ENCODE data around the gene GFI1.

The GFI1 gene

DNA sequence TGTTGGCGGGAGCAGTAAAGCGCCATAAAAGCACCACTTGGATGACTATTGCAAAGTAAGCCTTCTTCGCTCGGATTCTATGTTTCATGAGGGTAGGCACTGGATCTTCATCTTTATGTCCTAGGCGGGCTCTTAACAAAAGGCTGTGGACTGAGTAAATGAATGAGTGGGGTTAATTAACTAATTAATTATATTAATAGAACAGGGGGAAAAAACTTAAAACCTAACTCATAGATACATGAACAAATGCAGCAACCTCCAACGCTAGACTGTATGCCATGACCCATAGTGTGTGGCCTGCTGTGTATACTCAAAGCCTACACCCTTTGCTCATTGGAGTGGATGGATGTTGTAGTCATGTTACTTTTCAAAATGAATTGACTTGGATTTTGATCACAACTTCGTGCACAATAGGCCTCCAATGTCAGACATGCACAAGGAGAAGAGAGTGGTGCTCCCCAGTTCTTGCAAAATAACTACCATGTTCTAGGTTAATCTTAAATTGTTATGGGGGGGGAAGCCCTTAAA is 417 bp upstream of the GFI1 start:
- DNase-seq = no peak

DNA sequence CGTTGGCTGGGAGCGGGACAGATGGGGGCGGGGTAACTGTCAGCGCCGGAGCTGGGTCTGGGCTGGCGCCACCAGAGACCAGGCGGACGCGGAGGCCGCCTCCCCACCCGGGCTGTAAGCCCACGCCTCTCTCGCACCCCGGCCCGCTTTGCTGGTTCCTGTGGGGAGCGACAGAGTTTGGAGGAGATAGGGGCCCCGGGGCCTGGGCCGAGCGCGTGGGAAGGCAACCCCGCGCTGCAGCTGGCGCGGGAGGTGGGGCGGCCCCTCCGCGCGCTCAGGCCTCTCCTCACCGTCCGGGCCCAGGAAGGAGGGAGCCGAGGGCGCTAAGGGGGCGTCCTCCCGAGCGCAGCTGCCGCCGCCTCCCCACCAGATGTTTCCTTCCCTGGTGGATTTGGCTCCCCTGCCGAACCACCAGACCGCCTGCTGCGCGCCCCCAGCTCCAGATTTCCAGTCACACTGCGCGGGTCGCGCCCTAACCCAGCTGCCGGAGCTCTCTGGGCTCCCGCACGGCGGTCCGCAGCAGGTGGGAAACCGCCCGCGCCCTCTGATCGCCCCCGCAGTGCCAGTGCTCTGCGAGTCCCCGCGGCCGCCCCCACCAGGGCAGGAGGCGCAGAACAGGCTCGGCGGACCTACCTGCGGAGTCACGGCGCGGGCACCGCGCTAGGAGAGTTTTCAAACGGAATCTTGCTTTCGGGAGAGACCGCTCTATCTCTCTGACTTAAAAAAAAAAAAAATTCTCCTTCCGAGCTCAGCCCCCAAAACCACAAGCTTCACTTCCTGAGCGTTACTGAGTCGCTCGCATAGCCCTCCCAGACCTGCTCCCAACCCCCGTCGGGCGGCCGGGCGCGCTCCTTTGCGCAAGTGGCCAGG is 1.1 kb downstream of the GFI1 start:
- DNase-seq = peak; percentile 35

- DNase-seq = peak; percentile 30
These were observed 2.0 kb downstream of the GFI1 start for GRCh38 chr1:92484472-92485380.

GRCh38 chr1:92483610-92484471 is 2.9 kb downstream of the GFI1 start:
- DNase-seq = peak; percentile 17

DNA sequence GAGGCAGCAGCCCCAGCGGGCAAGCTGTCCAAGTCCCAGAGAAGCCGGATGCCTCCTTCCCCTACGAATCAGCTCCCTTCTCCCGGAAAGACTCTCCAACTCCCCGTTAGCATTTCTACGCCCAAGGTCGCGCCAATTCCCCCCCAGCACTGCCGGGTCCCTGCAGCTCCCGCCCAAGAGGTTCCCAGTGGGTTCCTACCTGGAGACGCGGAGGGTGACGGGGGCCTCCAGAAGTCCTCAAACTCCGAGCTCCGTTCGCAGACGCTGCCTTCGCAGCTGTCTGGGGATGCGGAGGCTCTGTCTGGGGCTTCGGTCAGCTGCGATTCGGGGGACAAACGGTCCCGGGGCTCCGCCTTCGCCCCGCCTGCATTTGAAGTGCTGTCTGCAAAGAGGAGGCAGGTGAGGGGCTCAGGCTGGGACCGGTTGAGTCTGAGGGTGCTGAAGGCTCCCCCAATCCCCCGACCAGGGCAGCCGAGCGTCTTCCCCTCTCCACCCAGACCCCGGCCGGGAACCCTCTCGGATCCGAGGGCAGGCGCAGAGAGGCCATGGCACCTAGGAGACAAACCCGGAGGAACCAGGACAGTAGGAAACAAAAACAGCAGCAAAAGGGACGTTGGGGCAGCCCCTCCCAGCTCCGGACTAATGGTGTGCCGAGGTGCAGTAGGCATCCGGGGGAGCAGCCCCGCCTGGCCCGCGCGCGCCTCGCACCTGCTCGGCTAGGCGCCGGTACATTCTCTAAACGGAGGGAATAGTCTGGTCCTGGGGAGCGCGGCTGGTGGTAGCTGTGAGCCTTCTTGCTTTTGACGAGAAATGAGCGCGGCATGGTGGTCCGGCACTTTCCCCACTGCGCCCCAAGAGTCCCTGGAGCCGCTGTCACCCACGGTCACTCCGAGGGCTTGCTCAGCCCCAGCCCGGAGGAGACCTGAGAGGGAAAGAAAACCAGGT is 3.8 kb downstream of the GFI1 start:
- DNase-seq = peak; percentile 7

GRCh38 chr1:92481971-92482664 is 4.6 kb downstream of the GFI1 start:
- no peak for DNase-seq

DNA sequence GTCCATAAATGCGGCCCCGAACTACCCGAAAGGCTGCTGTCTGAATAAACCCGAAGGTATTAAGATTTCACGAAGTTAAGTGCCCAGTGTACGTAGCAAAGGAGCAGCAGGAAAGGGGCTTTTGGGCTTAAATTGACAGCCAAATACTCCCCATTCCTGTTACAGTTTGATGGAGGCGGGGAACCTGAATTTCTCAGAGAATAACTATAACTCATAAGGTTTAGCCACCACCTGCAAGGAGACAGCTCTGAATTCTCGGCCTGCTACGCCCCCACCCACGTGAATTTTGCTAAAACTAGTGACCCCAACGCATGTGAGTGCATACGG is 5.2 kb downstream of the GFI1 start:
- DNase-seq = no peak

- no peak for DNase-seq
These were observed 5.7 kb downstream of the GFI1 start for GRCh38 chr1:92480813-92481598.

GRCh38 chr1:92480200-92480812 is 6.4 kb downstream of the GFI1 start:
- DNase-seq = no peak

DNA sequence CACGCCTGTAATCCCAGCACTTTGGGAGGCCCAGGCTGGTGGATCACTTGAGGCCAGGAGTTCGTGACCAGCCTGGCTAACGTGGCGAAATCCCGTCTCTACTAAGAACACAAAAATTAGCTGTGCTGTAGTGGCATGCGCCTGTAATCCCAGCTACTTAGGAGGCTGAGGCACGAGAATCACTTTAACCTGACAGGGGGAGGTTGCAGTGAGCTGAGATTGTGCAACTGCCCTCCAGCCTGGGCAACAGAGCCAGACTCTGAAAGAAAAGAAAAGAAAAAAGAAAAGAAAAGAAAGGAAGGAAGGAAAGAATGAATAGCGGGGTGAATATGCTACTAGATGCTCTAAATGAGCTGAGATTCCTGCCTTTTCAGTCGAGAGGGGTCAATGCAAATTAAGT is 7.1 kb downstream of the GFI1 start:
- DNase-seq = no peak

- DNase-seq = no peak
These were observed 8.3 kb downstream of the GFI1 start for GRCh38 chr1:92478393-92478792.

GRCh38 chr1:92476071-92476631 is 10.6 kb downstream of the GFI1 start:
- peak; percentile 19 for DNase-seq

DNA sequence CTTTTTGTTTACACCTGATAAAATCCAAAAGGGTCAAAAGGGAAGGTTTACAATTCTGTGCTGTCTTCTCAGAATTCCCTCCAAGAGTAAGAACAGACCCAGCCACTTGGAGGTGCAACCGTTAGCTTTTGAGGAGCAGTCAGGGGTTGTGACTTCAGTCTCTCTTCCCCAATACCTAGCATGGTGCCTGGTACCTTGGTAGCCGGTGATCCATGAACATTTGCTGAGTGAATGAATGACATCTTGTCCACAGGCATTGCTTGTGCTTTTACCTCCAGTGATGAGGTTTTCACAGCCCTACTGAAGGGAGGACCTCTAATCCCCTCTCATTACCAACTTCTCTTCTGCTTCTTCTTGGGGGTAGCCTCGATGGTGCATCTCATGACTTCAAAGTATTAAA is 11.7 kb downstream of the GFI1 start:
- no peak for DNase-seq

GRCh38 chr1:92473781-92474495 is 12.8 kb downstream of the GFI1 start:
- DNase-seq = peak; percentile 12

DNA sequence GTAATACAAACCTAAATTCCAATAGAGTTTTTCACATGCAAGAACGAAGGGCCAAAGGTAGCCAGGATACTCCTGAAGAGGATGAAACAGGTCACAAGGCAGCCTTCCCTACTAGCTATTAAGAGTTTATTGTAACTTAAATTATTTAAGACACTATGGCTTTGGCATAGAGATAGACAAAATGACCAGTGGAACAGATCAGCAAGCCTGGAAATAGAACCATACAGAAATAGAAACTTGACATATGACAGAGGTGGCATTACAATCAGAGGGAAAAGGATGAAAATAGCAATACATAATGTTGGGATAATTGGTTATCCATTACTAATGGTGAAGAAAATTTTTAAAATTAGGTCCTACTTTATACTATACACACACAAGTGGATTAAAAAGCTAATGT is 16.5 kb downstream of the GFI1 start:
- DNase-seq = no peak

GRCh38 chr1:92466683-92467352 is 19.9 kb downstream of the GFI1 start:
- no peak for DNase-seq

DNA sequence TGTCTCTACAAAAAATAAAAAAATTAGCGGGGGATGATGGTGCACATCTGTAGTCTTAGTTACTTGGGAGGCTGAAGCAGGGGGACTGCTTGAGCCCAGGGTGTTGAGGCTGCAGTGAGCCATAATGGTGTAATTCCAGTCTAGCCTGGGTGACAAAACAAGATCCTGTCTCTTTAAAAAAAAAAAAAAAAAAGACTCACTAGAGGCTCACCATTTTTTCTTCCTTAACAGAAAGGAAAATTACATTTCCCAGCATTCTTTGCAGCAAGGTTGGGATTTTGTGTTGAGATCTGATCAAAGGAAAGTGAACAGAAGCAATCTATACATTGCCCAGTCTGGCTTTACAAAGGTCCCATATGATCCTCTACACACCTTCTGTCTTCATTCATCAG is 21.5 kb downstream of the GFI1 start:
- no peak for DNase-seq
